ENCODE measurements around the gene CLDN25. TPM values are rescaled to one million over a fixed set of nuclear protein-coding genes. Genes with fewer than 3 reads are reported as not detected.
A peak's percentile ranks its signal among the peaks of the same experiment; 100 is the strongest.
"Not testable (repeated sequence)": the region's sequence is repeated elsewhere in the genome, so short reads cannot be mapped to it uniquely, and the experiment has no call there.

The CLDN25 gene
- polyA plus RNA-seq, 1 experiment = not detected

- no peaks in the 10 kb centered on the region for H3K36me3 ChIP-seq (ENCODE audit: control insufficient read depth, insufficient read depth, low read length)
- TF ChIP-seq CTCF (IDR thresholded peaks at IDR 0.05; ENCODE audit: insufficient read depth, low read depth, low read length) = no peak
- H3K4me3 ChIP-seq (ENCODE audit: low read depth, low read length) = no peak overlapping the region
- ChIA-PET CTCF (interaction anchor here (0.6 to 2.2 kb wide), 4 partner anchors 9 to 24 kb away, joined by 3 to 11 read pairs (median 4); partner anchors contain the start of gene ZW10), POLR2A (no interaction called here)
- no peak for DNase-seq (ENCODE audit: low read depth)
- H3K27me3 ChIP-seq (ENCODE audit: control insufficient read depth, insufficient read depth, low read length) = peaks cover 3% of the 10 kb centered on the region
Observed at GRCh38 chr11:113782134-113782533, 2.5 kb downstream of the CLDN25 start.

- H3K27me3 ChIP-seq (ENCODE audit: control insufficient read depth, insufficient read depth, low read length); POLR2A ChIA-PET; H3K4me3 ChIP-seq (ENCODE audit: low read depth, low read length); DNase-seq (ENCODE audit: low read depth); H3K36me3 ChIP-seq (ENCODE audit: control insufficient read depth, insufficient read depth, low read length): not testable (repeated sequence)
- CTCF ChIA-PET = interaction anchor here (0.8 to 3.3 kb wide), 2 partner anchors 9 to 1334 kb away, joined by 3 to 20 read pairs; no protein-coding TSS in a partner anchor
Observed at GRCh38 chr11:113789016-113789415, 9.4 kb downstream of the CLDN25 start.

- DNase-seq (ENCODE audit: low read depth) = no peak
- Histone ChIP-seq H3K36me3 (ENCODE audit: control insufficient read depth, insufficient read depth, low read length) (no peaks in the 10 kb centered on the region), H3K27me3 (ENCODE audit: control insufficient read depth, insufficient read depth, low read length) (0 out of 2 replicates have a peak, but pooled peaks cover 1% of the 10 kb centered on the region), H3K4me3 (ENCODE audit: low read depth, low read length) (no peak overlapping the region)
- ChIA-PET CTCF (no interaction called here), POLR2A (no interaction called here)
- TF ChIP-seq CTCF (IDR thresholded peaks at IDR 0.05; ENCODE audit: insufficient read depth, low read depth, low read length) = no peak
Observed at GRCh38 chr11:113789675-113790320, 10.2 kb downstream of the CLDN25 start.

GRCh38 chr11:113796663-113797259 lies 17.2 kb downstream of the CLDN25 start:
- peak; percentile 78 for TF ChIP-seq CTCF (IDR thresholded peaks at IDR 0.05; ENCODE audit: insufficient read depth, low read depth, low read length)
- Histone ChIP-seq H3K27me3 (ENCODE audit: control insufficient read depth, insufficient read depth, low read length) (no peaks in the 10 kb centered on the region), H3K4me3 (ENCODE audit: low read depth, low read length) (no peak overlapping the region), H3K36me3 (ENCODE audit: control insufficient read depth, insufficient read depth, low read length) (peaks cover 2% of the 10 kb centered on the region)
- no peak for DNase-seq (ENCODE audit: low read depth)
- ChIA-PET POLR2A (no interaction called here), CTCF (interaction anchor here (0.5 to 4.7 kb wide), 18 partner anchors 9 to 1780 kb away, joined by 3 to 26 read pairs (median 4); partner anchors contain the start of gene ZW10)

- ChIA-PET CTCF (interaction anchor here (1.4 kb wide), 2 partner anchors 461 to 515 kb away, joined by 3 read pairs; no protein-coding TSS in a partner anchor), POLR2A (interaction anchor here (0.6 kb wide), 1 partner anchor 8 kb away, joined by 10 read pairs; no protein-coding TSS in a partner anchor)
- H3K36me3 ChIP-seq (ENCODE audit: control insufficient read depth, insufficient read depth, low read length) = peaks cover 7% of the 10 kb centered on the region
- H3K4me3 ChIP-seq (ENCODE audit: low read depth, low read length) = no peak overlapping the region
- DNase-seq (ENCODE audit: low read depth) = no peak
- no peak for TF ChIP-seq CTCF (IDR thresholded peaks at IDR 0.05; ENCODE audit: insufficient read depth, low read depth, low read length)
- no peaks in the 10 kb centered on the region for H3K27me3 ChIP-seq (ENCODE audit: control insufficient read depth, insufficient read depth, low read length)
Observed at GRCh38 chr11:113802621-113803020, 23.0 kb downstream of the CLDN25 start.
